NCI-H510A treated with DMSO at 0.1 percent for 48 hours (cell line): ENCODE results near the gene PTGS1.
"Not testable (repeated sequence)": the region's sequence is repeated elsewhere in the genome, so short reads cannot be mapped to it uniquely, and the experiment has no call there.

ENCODE experiments used
- DNase-seq: peaks from one replicate; lab custom pipeline; 2025; lab: John Stamatoyannopoulos, UW

PTGS1 gene

GRCh38 chr9:122370869-122371755 is at the start of gene PTGS1:
TSS of gene PTGS1 (plus strand) at chr9:122371024. CDS start at chr9:122371085, 61 bp downstream.
- DNase-seq: peak; percentile 7

GRCh38 chr9:122322553-122322952 is 48.3 kb upstream of the PTGS1 start:
- no peak for DNase-seq

GRCh38 chr9:122324665-122325064 is 46.2 kb upstream of the PTGS1 start:
- DNase-seq: not testable (repeated sequence)

GRCh38 chr9:122325124-122325523 is 45.7 kb upstream of the PTGS1 start:
- no peak for DNase-seq

- no peak for DNase-seq
Observed at GRCh38 chr9:122327175-122327574, 43.6 kb upstream of the PTGS1 start.

- no peak for DNase-seq
Observed at GRCh38 chr9:122329597-122329996, 41.2 kb upstream of the PTGS1 start.

GRCh38 chr9:122330466-122330865 is 40.4 kb upstream of the PTGS1 start:
- not testable (repeated sequence) for DNase-seq

GRCh38 chr9:122331523-122331927 is 39.3 kb upstream of the PTGS1 start:
- no peak for DNase-seq

- no peak for DNase-seq
Observed at GRCh38 chr9:122332083-122332482, 38.7 kb upstream of the PTGS1 start.

GRCh38 chr9:122332644-122333043 is 38.2 kb upstream of the PTGS1 start:
- no peak for DNase-seq

- DNase-seq: no peak
Observed at GRCh38 chr9:122333169-122333808, 37.5 kb upstream of the PTGS1 start.

GRCh38 chr9:122334916-122335315 is 35.9 kb upstream of the PTGS1 start:
- no peak for DNase-seq

GRCh38 chr9:122336189-122336588 is 34.6 kb upstream of the PTGS1 start:
- no peak for DNase-seq

GRCh38 chr9:122336866-122337555 is 33.8 kb upstream of the PTGS1 start:
- DNase-seq: no peak

GRCh38 chr9:122337556-122337929 is 33.3 kb upstream of the PTGS1 start:
- DNase-seq: no peak

GRCh38 chr9:122338536-122338935 is 32.3 kb upstream of the PTGS1 start:
- no peak for DNase-seq

GRCh38 chr9:122338994-122339393 is 31.8 kb upstream of the PTGS1 start:
- DNase-seq: no peak

GRCh38 chr9:122339579-122339978 is 31.2 kb upstream of the PTGS1 start:
- no peak for DNase-seq

- DNase-seq: no peak
Observed at GRCh38 chr9:122340161-122340560, 30.7 kb upstream of the PTGS1 start.

GRCh38 chr9:122342323-122343050 is 28.3 kb upstream of the PTGS1 start:
- DNase-seq: no peak

- peak; percentile 33 for DNase-seq
Observed at GRCh38 chr9:122346478-122347347, 24.1 kb upstream of the PTGS1 start.
